ENCODE data around the gene BAIAP2L1.

- TF ChIP-seq EZH2phosphoT487 (IDR thresholded peaks at IDR 0.05; ENCODE audit: insufficient read depth, low read depth), result no peak
- no peak for TF ChIP-seq EZH2 (IDR thresholded peaks at IDR 0.05; ENCODE audit: insufficient read depth, poor library complexity, severe bottlenecking)
Observed at GRCh38 chr7:98251231-98251600, 149.7 kb downstream of the BAIAP2L1 start.

All from GM23248 (cell line).